HG02623 (cell line): ENCODE results near the gene WDR4.
"Not testable (repeated sequence)": the region's sequence is repeated elsewhere in the genome, so short reads cannot be mapped to it uniquely, and the experiment has no call there.

Experiments used
- ATAC-seq: cut with Tn5 transposase; IDR thresholded peaks from one replicate; pipeline ENCODE4 v1.9.1; 2021; ENCODE audit warnings: moderate library complexity; ENCODE audit not compliant: unreplicated experiment

WDR4 gene

GRCh38 chr21:42878993-42879787 is at the start of gene WDR4:
Gene WDR4, minus strand, starts transcription at chr21:42879539. Its CDS starts 44 bp downstream, at chr21:42879495.
- ATAC-seq, result peak; percentile 77

GRCh38 chr21:42927474-42928200 is 48.3 kb upstream of the WDR4 start:
- not testable (repeated sequence) for ATAC-seq

GRCh38 chr21:42925114-42925926 is 46.0 kb upstream of the WDR4 start, which contains the start of gene ERVH48-1:
Gene ERVH48-1, minus strand, starts transcription at chr21:42925630. Its CDS starts 6,624 bp downstream, at chr21:42919006.
- ATAC-seq, result no peak

- no peak for ATAC-seq
Observed at GRCh38 chr21:42924433-42924751, 45.1 kb upstream of the WDR4 start.

GRCh38 chr21:42923553-42924432 is 44.5 kb upstream of the WDR4 start:
- no peak for ATAC-seq

- no peak for ATAC-seq
Observed at GRCh38 chr21:42922918-42923317, 43.6 kb upstream of the WDR4 start.

- ATAC-seq, result no peak
Observed at GRCh38 chr21:42921927-42922326, 42.6 kb upstream of the WDR4 start.

- no peak for ATAC-seq
Observed at GRCh38 chr21:42918291-42918690, 39.0 kb upstream of the WDR4 start.

- ATAC-seq, result no peak
Observed at GRCh38 chr21:42913476-42913875, 34.1 kb upstream of the WDR4 start.

GRCh38 chr21:42911920-42912319 is 32.6 kb upstream of the WDR4 start:
- not testable (repeated sequence) for ATAC-seq

GRCh38 chr21:42908484-42908883 is 29.1 kb upstream of the WDR4 start:
- not testable (repeated sequence) for ATAC-seq

- no peak for ATAC-seq
Observed at GRCh38 chr21:42906233-42906632, 26.9 kb upstream of the WDR4 start.

GRCh38 chr21:42905195-42905594 is 25.9 kb upstream of the WDR4 start:
- no peak for ATAC-seq

GRCh38 chr21:42903817-42904216 is 24.5 kb upstream of the WDR4 start:
- ATAC-seq, result no peak

- ATAC-seq, result no peak
Observed at GRCh38 chr21:42900446-42900845, 21.1 kb upstream of the WDR4 start.

- ATAC-seq, result peak; percentile 89
Observed at GRCh38 chr21:42892931-42893755, 13.8 kb upstream of the WDR4 start, which contains the start of gene NDUFV3. Gene NDUFV3, plus strand, starts transcription at chr21:42893309. Its CDS starts 25 bp downstream, at chr21:42893334.

- ATAC-seq, result peak; percentile 8
Observed at GRCh38 chr21:42892582-42892930, 13.2 kb upstream of the WDR4 start.

- no peak for ATAC-seq
Observed at GRCh38 chr21:42887326-42887725, 8.0 kb upstream of the WDR4 start.

GRCh38 chr21:42883921-42884320 is 4.6 kb upstream of the WDR4 start:
- no peak for ATAC-seq

- no peak for ATAC-seq
Observed at GRCh38 chr21:42880352-42880751, 1.0 kb upstream of the WDR4 start.
